Activated CD4-positive, alpha-beta T cell treated with anti-CD3 and anti-CD28 coated beads, Interleukin-2, amount 50 U/mL, for 24 hours (primary cell): ENCODE measurements around the gene HMCN2.

ENCODE experiments used
- DNase-seq, 2 donors: peaks; one replicate each; pipeline ENCODE4 v3.0.0-alpha.2; 2020; ENCODE audit warnings: low read depth in 1 of 2, low spot score in 1 of 2

HMCN2 gene

DNA sequence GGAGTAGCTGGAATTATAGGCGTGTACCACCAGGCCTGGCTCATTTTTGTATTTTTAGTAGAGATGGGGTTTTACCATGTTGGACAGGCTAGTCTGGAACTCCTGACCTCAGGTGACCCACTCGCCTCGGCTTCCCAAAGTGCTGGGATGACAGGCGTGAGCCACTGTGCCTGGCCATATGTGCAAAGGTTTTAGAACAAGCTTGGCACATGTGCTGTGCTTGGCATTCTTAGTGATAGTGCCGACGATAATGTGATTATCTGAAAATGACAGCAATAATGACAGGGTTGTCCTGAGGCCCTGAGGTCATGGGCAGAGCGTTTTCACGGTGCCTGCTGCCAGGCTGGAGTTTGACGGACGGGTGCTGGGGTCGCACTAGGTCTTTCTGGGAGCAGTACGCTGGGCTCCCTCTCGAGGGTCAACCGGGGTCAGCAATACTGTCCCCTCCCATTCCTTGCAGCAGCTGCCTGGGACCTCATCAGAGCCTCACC is 42.6 kb downstream of the HMCN2 start:
- DNase-seq: no peak

DNA sequence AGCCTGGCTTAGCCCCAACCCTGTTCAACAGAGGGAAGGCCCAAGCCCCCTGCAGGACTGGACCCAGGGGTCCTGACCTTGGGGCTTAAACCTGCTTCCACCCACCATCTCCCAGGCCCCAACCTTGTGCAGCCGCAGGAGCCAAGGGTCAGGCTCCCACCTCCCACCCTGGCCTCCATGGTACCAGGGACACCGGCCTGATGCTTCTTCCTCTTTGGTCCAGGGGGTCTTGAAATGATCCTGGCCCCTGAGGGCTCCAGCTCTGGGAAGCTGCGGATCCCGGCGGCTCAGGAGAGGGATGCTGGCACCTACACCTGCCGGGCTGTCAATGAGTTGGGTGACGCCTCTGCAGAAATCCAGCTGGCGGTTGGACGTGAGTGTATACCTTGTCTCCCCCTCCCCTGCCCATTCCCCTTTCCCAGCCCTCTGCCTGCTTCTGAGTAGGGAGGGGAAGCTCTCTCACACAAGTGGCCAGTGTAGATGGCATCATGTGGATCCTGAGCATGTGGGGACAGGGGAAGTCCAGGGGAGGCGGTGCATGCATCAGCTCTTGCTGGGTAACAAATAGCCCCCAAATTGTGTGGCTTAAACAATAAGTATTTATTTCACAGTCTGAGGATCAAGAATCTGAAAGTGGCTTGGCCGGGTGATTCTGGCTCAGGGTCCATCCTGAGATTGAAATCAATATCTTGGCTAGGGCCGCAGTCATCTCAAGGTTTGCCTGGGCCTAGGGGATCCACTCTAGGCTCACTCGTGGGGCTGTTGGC is 44.3 kb downstream of the HMCN2 start:
- DNase-seq: no peak

- no peak for DNase-seq
Measured at GRCh38 chr9:130310456-130310855, 44.9 kb downstream of the HMCN2 start.

- no peak for DNase-seq
Measured at GRCh38 chr9:130311003-130311402, 45.4 kb downstream of the HMCN2 start.

DNA sequence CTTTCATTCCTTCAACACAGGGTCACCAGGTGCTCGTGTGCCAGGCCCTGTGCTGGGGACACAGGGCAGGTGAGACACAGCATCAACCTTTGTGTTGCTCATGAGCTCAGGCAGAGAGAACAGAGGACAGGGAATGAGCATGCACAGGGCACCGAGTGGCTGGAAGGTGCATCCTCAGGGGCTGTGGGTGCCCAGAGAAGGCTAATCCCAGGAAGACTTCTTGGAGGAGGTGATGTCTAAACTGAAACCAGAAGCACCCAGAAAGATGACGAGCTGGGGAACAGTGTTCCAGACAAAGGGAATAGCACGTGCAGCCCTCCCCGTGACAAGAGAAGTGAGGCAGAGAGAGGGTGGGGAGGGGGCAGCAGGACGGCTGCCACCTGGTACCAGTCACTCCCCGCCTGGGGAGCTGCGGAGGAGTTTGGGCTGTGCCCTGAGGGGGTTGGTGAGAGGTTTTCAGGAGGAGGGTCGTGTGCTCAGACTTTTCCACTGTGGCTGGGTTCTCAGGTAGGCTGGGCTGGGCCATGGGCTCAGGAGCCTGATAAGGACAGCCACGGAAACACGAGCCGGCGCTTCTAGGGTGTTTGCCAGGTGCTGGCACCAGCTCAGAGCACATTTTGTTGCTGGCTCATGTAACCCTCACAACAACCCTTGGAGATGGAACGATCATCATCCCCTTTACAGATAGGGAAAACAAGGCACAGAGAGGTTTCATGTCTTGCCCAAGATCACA is 46.0 kb downstream of the HMCN2 start:
- DNase-seq: no peak

GRCh38 chr9:130313103-130313858 is 47.7 kb downstream of the HMCN2 start:
- no peak for DNase-seq

- no peak for DNase-seq
Measured at GRCh38 chr9:130315446-130316226, 50.1 kb downstream of the HMCN2 start.

- no peak for DNase-seq
Measured at GRCh38 chr9:130316430-130316829, 50.9 kb downstream of the HMCN2 start.

DNA sequence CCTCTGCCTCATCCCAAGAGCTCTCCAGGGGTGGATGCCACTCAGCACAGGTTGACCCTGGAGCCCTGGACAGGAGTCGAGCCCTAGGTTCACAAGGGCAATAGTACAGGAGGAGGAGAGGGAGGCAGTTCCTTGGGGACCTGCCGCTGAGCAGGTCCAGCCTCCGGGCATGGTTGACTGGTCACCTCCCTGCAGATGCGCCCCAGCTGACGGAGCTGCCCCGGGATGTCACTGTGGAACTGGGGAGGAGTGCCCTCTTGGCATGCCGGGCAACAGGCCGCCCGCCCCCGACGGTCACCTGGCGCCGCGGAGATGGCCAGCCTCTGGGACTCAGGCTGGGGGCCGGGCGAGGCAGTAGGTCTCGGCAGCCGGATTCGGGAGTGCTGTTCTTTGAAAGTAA is 53.7 kb downstream of the HMCN2 start:
- DNase-seq: no peak

DNA sequence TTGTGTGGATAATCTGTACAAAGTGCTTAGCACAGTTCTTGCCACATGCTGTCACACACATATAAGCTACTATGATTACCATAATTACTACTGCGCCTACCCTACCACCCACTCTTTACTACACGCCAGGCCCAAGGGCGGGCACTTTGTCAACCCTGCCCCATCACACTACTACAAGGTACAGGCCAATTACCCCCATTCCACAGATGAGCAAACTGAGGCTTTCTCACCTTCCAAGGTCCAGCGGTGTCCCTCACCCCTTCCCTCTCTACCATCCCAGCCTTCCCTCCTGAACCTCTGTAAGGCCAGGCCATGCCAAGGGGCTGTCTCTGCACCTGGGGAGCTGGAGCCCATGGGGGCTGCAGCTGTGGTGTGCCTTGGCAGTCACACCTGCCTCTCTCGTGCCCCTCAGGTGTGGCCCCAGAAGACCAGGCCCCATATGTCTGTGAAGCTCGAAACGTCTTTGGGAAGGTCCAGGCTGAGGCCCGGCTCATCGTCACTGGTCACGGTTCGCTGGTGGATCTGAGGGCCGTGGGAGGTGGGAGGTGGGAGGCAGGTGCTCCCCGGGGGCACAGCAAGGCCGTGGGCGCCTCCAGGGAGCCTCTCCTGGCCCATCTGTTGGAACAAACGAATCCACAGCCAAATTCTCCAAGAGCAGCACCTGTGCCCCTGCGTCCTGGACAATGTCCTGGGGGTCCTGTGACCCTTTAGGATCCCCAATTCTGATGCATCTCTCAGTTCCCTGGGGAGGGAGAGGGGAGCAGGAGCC is 54.6 kb downstream of the HMCN2 start:
- DNase-seq: no peak

DNA sequence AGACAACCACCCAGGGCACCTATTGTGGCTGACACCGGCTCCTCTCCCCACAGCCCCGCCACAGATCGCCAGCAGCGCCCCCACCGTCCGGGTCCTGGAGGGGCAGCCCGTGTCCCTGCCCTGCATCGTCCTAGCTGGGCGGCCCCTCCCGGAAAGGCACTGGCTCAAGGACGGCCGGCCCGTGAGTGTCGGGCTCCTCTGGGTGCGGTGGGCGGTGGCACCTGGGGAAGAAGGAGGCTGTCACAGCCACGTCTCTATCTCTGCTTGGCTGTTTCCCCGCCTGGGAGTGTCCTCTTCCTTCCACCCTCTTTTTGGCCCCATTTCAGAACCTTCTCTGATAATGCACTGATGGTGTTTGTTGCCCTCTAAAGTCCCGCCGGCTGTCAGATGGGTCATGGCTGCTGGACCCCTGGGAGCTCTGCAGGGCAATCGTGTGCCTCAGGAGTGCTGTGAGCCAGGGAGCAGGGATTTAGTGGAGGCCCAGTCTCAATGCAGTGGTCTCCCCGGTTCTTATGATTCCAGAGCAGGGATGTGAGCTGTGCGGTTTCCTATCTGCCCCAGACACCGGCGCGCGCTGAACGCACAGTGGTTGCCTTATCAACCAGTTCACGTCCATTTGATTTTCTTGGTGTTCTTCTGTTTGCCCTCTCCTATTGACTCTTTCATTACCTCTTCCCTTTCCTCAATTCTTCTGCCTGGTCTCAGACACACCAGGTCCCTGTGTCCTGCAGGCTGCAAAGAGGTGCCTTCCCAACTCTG is 55.3 kb downstream of the HMCN2 start:
- DNase-seq: no peak

DNA sequence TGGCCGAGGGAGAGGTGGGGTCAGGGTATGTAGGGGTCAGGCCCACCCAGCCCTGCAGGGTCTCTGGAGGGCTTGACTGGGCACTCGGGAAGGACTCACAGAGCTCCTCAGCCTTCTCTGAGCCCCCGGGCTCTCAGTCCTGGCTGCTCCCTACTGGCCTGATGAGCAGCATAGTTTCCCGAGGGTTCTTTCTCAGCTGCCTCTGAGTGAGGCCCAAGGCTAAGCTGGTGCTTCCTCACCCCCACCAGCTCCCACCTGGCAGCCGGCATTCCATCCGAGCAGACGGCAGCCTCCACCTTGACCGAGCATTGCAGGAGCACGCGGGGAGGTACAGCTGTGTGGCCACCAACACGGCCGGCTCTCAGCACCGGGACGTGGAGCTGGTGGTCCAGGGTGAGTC is 56.0 kb downstream of the HMCN2 start:
- no peak for DNase-seq

- DNase-seq: no peak
Measured at GRCh38 chr9:130323051-130323745, 57.6 kb downstream of the HMCN2 start.

DNA sequence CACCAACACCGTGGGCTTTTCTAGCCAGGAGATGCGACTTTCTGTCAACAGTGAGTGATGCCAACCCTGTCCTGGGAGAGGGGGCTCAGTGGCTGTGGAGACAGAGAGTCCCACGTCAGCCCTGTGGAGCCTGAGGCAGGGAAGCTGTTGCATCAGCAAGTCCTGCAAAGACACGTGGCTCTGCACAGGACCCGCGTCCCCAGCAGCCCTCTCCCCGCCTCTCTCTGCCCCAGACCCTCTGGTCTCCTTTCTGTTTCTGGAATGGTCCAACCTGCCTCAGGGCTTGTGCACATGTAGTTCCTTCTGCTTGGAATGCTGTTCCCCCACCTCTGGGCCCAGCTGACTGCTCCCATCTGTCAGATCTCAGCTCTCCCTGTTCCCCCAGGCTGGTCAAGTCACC is 60.4 kb downstream of the HMCN2 start:
- no peak for DNase-seq

GRCh38 chr9:130327070-130327780 is 61.7 kb downstream of the HMCN2 start:
- no peak for DNase-seq

DNA sequence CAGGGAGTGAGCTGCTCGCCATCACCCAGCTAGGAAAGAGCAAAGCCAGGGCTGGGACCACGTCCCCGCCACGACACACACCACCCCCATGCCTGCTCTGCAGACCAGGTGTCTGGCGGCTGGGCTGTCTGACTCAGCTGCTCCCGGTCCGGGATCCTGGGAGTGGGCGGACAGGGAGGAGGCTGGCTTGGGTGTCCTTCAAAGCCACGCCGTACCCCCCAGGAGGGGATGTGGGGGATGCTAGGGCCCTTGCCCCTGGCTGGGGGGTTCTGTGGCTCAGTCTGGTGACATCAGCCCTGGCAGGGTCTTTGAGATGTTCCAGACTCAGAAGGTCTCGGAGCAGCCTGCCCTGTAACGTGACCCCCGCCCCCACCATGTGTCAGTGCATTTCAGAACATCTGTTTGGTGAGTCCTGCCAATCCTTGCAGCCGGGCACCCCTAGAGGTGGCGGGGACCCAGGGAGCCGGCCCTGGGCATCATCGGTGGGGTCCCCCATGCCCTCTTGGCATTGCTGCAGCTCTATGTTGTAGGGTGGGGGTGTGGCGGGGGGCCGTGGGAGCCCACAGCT is 62.3 kb downstream of the HMCN2 start:
- no peak for DNase-seq

GRCh38 chr9:130328349-130328801 is 62.8 kb downstream of the HMCN2 start:
- DNase-seq: no peak

DNA sequence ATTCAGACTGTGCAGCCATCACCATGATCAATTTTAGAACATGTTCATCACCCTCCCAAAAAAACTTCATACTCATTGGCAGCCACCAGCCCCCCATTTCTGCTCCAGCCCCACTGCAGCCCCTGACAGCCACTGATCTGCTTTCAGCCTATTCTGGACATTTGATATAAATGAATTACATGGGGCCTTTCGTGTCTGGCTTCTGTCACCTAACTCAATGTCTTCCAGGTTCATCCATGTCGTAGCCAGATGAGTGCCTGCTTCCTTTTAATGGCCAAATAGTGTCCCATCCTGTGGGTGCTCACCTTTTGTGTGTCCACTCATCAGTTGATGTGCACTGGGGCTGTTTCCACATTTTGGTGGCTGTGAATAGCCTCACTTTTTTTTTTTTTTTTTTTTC is 63.5 kb downstream of the HMCN2 start:
- DNase-seq: no peak
